ENCODE measurements around the gene TXLNB. TPM values are rescaled to one million over a fixed set of nuclear protein-coding genes. Genes with fewer than 3 reads are reported as not detected.

TXLNB gene
- 0.01 TPM in 1 of 2 replicates, not detected in the other for polyA plus RNA-seq (2011; rRNA removed)
- not detected in 2 replicates for polyA plus RNA-seq (2012; cell fraction: cytosol; rRNA removed)
- not detected in 2 replicates for polyA plus RNA-seq (2012; cell fraction: nucleus; rRNA removed)
- polyA plus RNA-seq (2017; fragmentation: RNase III; extraction: RNeasy Plus Mini Kit Qiagen cat#74134 plus additional on column Dnase treatment) = not detected in 3 replicates
- not detected in 2 replicates for polyA minus RNA-seq (2011; rRNA and poly(A)+ RNA removed)

GRCh38 chr6:139291813-139292619 lies at the start of gene TXLNB:
TSS of gene TXLNB (minus strand) at chr6:139291998. CDS start at chr6:139288899, 3,099 bp downstream.
- TF ChIP-seq USF2 (IDR thresholded peaks at IDR 0.05) = no peak
- no peak for TF ChIP-seq RFX5 (IDR thresholded peaks at IDR 0.05)
- no peak for TF ChIP-seq HOXB13 (CRISPR knock-in tag; IDR thresholded peaks at IDR 0.05; ENCODE audit: low read depth)
- no peak for TF ChIP-seq HOXB5 (CRISPR knock-in tag; IDR thresholded peaks at IDR 0.05)
- TF ChIP-seq ZC3H11A (IDR thresholded peaks at IDR 0.05) = no peak
- TF ChIP-seq FOXS1 (CRISPR knock-in tag; IDR thresholded peaks at IDR 0.05) = no peak
- no peak for TF ChIP-seq POLR2A (IDR thresholded peaks at IDR 0.05; ENCODE audit: low read length)
- no peak within 1 kb of the TSS for H3K4me2 ChIP-seq
- no peaks in the 10 kb centered on the region for H3K4me1 ChIP-seq
- 68% methylated on average over 7 of the region's 13 CpGs for WGBS (ENCODE audit: missing lambda C conversion rate)
- H3K27ac ChIP-seq = no peak within 1 kb of the TSS
- ChIA-PET POLR2A (no interaction called here), CTCF (no interaction called here)
- H3K4me3 ChIP-seq = no peak within 1 kb of the TSS
- no peaks in the 10 kb centered on the region for H3K9me3 ChIP-seq
- DNase-seq (ENCODE audit: low read depth in 1 of 2, low spot score in 1 of 2) (no peak), ATAC-seq (no peak), FAIRE-seq (no peak)

DNA sequence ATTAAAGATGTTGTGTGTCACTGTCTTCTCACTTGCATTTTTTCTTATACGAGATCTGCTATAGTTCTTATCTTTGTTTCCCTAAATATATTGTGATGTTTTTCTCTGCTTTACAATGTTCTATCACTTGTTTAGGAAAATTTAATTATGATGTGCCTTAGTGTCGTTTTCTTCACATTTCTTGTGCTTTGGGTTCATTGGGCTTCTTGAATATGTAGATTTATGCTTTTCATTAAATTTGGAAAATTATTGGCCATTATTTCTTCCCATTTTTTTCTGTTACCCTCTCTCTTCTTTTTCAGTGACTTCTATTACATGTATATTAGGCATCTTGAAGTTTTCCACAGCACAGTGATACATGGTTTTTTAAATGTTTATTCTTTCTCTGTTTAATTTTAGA lies 49.3 kb upstream of the TXLNB start:
- TF ChIP-seq HDAC2 (IDR thresholded peaks at IDR 0.05) (no peak), ATOH8 (CRISPR knock-in tag; IDR thresholded peaks at IDR 0.05; ENCODE audit: low read depth) (no peak)
- no peak overlapping the region for H3K4me2 ChIP-seq
- DNase-seq (ENCODE audit: low read depth in 1 of 2, low spot score in 1 of 2) (no peak), FAIRE-seq (no peak), ATAC-seq (no peak)
- POLR2A ChIA-PET = no interaction called here
- H3K4me1 ChIP-seq = no peaks in the 10 kb centered on the region
- 38% methylated on average over 2 of the region's 2 CpGs for WGBS (ENCODE audit: missing lambda C conversion rate)
- CTCF ChIA-PET = interaction anchor here (1.0 kb wide), 1 partner anchor 10 kb away, joined by 3 read pairs; no protein-coding TSS in a partner anchor
- H3K9me3 ChIP-seq = no peaks in the 10 kb centered on the region
- no peak overlapping the region for H3K4me3 ChIP-seq
- H3K27ac ChIP-seq = no peak overlapping the region

- Histone ChIP-seq H3K27ac (no peak overlapping the region), H3K4me3 (no peak overlapping the region), H3K9me3 (no peaks in the 10 kb centered on the region), H3K4me1 (no peaks in the 10 kb centered on the region), H3K4me2 (no peak overlapping the region)
- 70% methylated on average over 9 of the region's 9 CpGs for WGBS (ENCODE audit: missing lambda C conversion rate)
- ChIA-PET POLR2A (no interaction called here), CTCF (interaction anchor here (0.5 to 0.6 kb wide), 2 partner anchors 431 to 1020 kb away, joined by 3 read pairs; no protein-coding TSS in a partner anchor)
- FAIRE-seq = no peak
- ATAC-seq = no peak
- no peak for DNase-seq (ENCODE audit: low read depth in 1 of 2, low spot score in 1 of 2)
- no peak for TF ChIP-seq ZC3H11A (IDR thresholded peaks at IDR 0.05)
- no peak for TF ChIP-seq RNF2 (IDR thresholded peaks at IDR 0.05; ENCODE audit: borderline replicate concordance, low read depth)
- TF ChIP-seq BHLHE40 (IDR thresholded peaks at IDR 0.05; ENCODE audit: low read depth, low read length) = no peak
- no peak for TF ChIP-seq PHF8 (IDR thresholded peaks at IDR 0.05; ENCODE audit: borderline replicate concordance, low read depth)
- TF ChIP-seq, protein P1, sequence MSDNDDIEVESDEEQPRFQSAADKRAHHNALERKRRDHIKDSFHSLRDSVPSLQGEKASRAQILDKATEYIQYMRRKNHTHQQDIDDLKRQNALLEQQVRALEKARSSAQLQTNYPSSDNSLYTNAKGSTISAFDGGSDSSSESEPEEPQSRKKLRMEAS (IDR thresholded peaks at IDR 0.05) = no peak
- no peak for TF ChIP-seq CEBPB (IDR thresholded peaks at IDR 0.05)
- TF ChIP-seq ATOH8 (CRISPR knock-in tag; IDR thresholded peaks at IDR 0.05; ENCODE audit: low read depth) = no peak
- no peak for TF ChIP-seq GATA3 (IDR thresholded peaks at IDR 0.05; ENCODE audit: borderline replicate concordance)
- TF ChIP-seq CBX2 (IDR thresholded peaks at IDR 0.05; ENCODE audit: borderline replicate concordance, low read depth) = no peak
- TF ChIP-seq, protein P2, sequence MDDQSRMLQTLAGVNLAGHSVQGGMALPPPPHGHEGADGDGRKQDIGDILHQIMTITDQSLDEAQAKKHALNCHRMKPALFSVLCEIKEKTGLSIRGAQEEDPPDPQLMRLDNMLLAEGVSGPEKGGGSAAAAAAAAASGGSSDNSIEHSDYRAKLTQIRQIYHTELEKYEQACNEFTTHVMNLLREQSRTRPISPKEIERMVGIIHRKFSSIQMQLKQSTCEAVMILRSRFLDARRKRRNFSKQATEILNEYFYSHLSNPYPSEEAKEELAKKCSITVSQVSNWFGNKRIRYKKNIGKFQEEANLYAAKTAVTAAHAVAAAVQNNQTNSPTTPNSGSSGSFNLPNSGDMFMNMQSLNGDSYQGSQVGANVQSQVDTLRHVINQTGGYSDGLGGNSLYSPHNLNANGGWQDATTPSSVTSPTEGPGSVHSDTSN (IDR thresholded peaks at IDR 0.05) = no peak
- no peak for TF ChIP-seq REST (IDR thresholded peaks at IDR 0.05)
- no peak for TF ChIP-seq HOXA7 (CRISPR knock-in tag; IDR thresholded peaks at IDR 0.05)
- TF ChIP-seq RAD21 (conservative IDR thresholded peaks at IDR 0.05 in 1 of 2, IDR thresholded peaks at IDR 0.05 in 1 of 2) = no peak
- no peak for TF ChIP-seq EP300 (IDR thresholded peaks at IDR 0.05)
- TF ChIP-seq MAFK (IDR thresholded peaks at IDR 0.05; ENCODE audit: partially characterized antibody) = no peak
- TF ChIP-seq HDAC2 (IDR thresholded peaks at IDR 0.05) = no peak
- no peak for TF ChIP-seq CHD2 (IDR thresholded peaks at IDR 0.05; ENCODE audit: low read length, partially characterized antibody)
- TF ChIP-seq TFCP2L1 (CRISPR knock-in tag; IDR thresholded peaks at IDR 0.05) = no peak
- no peak for TF ChIP-seq NPAS2 (CRISPR knock-in tag; IDR thresholded peaks at IDR 0.05; ENCODE audit: borderline replicate concordance)
These were observed 47.0 kb upstream of the TXLNB start for GRCh38 chr6:139338795-139339194.

Measured in A549 (cell line).